BLaER1 treated with 17β-estradiol and CSF1 and Interleukin-3, amounts not matched to agents 10 nM and 100 nM (cell line): ENCODE measurements around the gene KCNJ6.

ENCODE experiments used
- H3K27ac ChIP-seq, 11 experiments: shearing (Covaris generic); formaldehyde crosslinking; 2 replicates each; pipeline ENCODE4 v1.8.1; 2022
- H3K27me3 ChIP-seq, 11 experiments: shearing (Covaris generic); formaldehyde crosslinking; 2 replicates each; pipeline ENCODE4 v1.8.1; 2022
- H3K36me3 ChIP-seq, 11 experiments: shearing (Covaris generic); formaldehyde crosslinking; 2 replicates each; pipeline ENCODE4 v1.8.1; 2022
- H3K4me1 ChIP-seq, 10 experiments: shearing (Covaris generic); formaldehyde crosslinking; 2 replicates each; pipeline ENCODE4 v1.8.1; 2022
- H3K4me2 ChIP-seq, 11 experiments: shearing (Covaris generic); formaldehyde crosslinking; 2 replicates each; pipeline ENCODE4 v1.8.1; 2022
- H3K4me3 ChIP-seq, 10 experiments: shearing (Covaris generic); formaldehyde crosslinking; 2 replicates each; pipeline ENCODE4 v1.8.1; 2022
- H3K9ac ChIP-seq, 11 experiments: shearing (Covaris generic); formaldehyde crosslinking; 2 replicates each; pipeline ENCODE4 v1.8.1; 2022
- H3K9me3 ChIP-seq, 11 experiments: shearing (Covaris generic); formaldehyde crosslinking; replicated peaks in 1 of 11; 2 replicates each; pipeline ENCODE4 v1.8.1; 2022
- H4K20me1 ChIP-seq, 11 experiments: shearing (Covaris generic); formaldehyde crosslinking; 2 replicates each; pipeline ENCODE4 v1.8.1; 2022
- Cebpa-rat ChIP-seq, 11 experiments: shearing (Covaris generic); IDR thresholded peaks; 2 replicates each; pipeline ENCODE4 v1.8.1; 2022

Gene KCNJ6

DNA sequence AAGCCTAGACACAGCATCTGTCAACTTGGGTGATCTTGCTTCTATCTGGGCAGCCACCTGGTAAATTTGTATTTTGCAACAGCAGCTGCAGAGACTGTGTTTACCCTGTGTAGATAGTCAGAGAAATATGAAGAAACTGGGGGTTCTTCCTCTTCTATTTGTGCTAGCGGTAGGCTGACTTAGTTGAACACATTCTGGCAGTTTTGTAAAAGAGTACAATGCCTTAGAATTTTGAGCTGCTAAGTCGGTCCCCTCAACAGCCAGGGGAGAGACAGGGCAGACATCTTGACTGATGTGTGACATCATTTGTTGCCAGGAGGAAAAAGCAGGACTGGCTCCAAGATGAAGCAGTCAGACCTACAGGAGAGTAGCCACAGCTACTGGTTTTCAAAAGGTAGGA is 53.7 kb downstream of the KCNJ6 start:
- H4K20me1 ChIP-seq = no peaks in the 10 kb centered on the region
- TF ChIP-seq Cebpa-rat (IDR thresholded peaks at IDR 0.05) = no peak
- peaks cover 5 to 14% (median 9%) of the 10 kb centered on the region in 11 experiments; a peak in 21 of 22 replicates for H3K9me3 ChIP-seq
- H3K4me1 ChIP-seq = peaks cover 0 to 57% (median 12%) of the 10 kb centered on the region in 10 experiments; a peak in 14 of 20 replicates
- no peak overlapping the region for H3K4me3 ChIP-seq
- no peak overlapping the region for H3K9ac ChIP-seq
- H3K4me2 ChIP-seq = peak overlapping the region in 3 of 11 experiments; percentile 81 to 85 (median 81); a peak in 4 of 22 replicates
- H3K36me3 ChIP-seq = no peaks in the 10 kb centered on the region
- H3K27me3 ChIP-seq = no peaks in the 10 kb centered on the region
- H3K27ac ChIP-seq = peak overlapping the region in 3 of 11 experiments; percentile 4 to 17 (median 9); a peak in 4 of 22 replicates

DNA sequence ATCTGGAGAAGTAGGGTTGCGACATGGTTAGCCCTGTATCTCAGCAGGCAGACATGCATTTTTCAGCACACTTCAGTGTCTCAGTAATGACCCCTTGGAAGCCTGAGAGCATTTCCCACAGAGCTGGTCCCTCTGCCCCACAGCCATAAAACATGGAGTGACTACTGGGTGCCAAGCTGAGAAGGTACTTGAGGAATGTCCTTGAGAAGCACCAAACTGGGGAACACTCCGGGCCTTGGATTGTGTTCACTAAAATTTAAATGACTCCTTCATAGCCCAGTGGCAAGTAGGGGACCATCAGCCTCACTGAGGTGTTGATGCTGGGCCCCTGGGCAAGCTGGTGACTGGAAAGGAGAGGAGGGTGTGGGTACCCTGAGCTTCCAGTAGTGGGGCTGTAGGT is 54.7 kb downstream of the KCNJ6 start:
- no peak overlapping the region for H3K4me2 ChIP-seq
- H3K4me3 ChIP-seq = no peak overlapping the region
- peak overlapping the region in 2 of 11 experiments; percentile 16 to 23; a peak in 2 of 22 replicates for H3K27ac ChIP-seq
- H3K27me3 ChIP-seq = no peaks in the 10 kb centered on the region
- peaks cover 0 to 59% (median 12%) of the 10 kb centered on the region in 10 experiments; a peak in 14 of 20 replicates for H3K4me1 ChIP-seq
- H3K36me3 ChIP-seq = no peaks in the 10 kb centered on the region; a peak in 1 of 22 replicates
- H4K20me1 ChIP-seq = no peaks in the 10 kb centered on the region
- no peak overlapping the region for H3K9ac ChIP-seq
- no peak for TF ChIP-seq Cebpa-rat (IDR thresholded peaks at IDR 0.05)
- peaks cover 9 to 22% (median 19%) of the 10 kb centered on the region in 11 experiments; a peak in 21 of 22 replicates for H3K9me3 ChIP-seq

DNA sequence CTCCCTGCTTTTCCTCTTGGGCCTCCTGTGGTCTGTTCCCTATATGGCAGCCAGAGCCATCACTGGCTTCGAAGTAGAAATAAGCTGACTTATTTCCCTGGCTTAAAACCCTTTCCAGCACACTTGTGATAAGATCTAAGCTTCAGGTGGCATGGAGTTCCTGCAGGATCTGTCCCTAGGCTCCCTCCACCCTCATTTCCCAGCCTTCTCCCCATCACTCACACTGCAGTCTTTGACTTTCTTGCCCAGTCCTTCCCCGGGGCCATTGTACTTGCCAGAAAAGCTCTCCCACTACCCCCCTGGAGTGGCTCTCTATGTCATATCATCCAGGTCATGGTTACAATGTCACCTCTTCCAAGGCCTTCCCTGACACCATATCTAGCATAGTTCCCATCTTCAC is 55.8 kb downstream of the KCNJ6 start:
- TF ChIP-seq Cebpa-rat (IDR thresholded peaks at IDR 0.05) = no peak

DNA sequence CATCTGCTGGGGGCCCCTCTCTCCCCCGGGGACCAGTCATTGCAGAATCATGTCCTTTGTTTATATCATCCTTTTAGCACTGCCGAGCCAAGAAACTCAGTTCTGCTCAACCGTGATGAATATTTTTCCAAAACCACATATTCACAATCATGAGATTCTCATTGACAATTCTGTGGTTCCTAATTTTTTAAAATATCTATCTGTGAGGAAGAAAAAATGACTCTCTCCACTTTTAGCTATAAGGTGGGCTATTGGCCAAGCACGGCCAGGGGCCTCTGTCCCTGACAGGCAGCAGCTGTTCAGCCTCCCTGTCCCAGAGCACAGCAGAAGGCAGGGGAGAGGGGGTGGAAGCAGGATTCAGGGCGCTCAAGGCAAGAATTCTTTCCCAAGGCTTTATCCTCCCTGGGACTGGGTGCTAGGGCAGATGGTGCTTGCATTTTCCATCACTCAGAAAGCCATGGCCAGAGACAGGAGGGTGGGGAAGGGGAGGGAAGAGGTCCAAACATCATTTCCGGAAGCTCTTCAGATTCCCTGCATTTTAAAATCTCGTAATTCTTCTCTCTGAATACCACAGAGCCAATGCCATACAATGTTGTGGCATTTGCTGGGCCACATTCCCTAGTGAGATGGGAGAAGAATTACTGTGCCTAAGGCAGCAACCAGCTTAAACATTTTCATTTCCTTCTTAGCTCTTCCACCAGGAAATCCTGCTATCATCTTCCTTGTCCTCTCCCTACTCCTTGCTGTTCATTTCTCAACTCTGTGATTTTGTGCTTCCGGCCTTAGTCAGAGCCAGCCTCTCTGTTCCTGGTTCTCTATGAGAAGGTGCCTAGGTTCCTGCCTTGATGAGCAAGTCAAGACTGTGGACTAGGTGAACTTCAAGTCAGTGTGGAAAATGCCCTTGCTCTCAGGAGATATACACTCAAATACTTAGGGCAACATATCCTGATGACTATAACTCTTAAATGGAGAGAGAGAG is 60.3 kb downstream of the KCNJ6 start:
- H3K27me3 ChIP-seq = no peaks in the 10 kb centered on the region
- no peak overlapping the region; a peak in 1 of 22 replicates for H3K9ac ChIP-seq
- peaks cover 0 to 30% (median 10%) of the 10 kb centered on the region in 10 experiments; a peak in 14 of 20 replicates for H3K4me1 ChIP-seq
- H3K9me3 ChIP-seq = peaks cover 19 to 58% (median 47%) of the 10 kb centered on the region in 11 experiments; a peak in 21 of 22 replicates
- H3K4me3 ChIP-seq = no peak overlapping the region
- TF ChIP-seq Cebpa-rat (IDR thresholded peaks at IDR 0.05) = no peak
- no peaks in the 10 kb centered on the region; a peak in 1 of 22 replicates for H3K36me3 ChIP-seq
- peak overlapping the region in 2 of 11 experiments; percentile 6 to 53; a peak in 2 of 22 replicates for H3K27ac ChIP-seq
- no peaks in the 10 kb centered on the region for H4K20me1 ChIP-seq
- peak overlapping the region in 10 of 11 experiments; percentile 7 to 61 (median 42); a peak in 16 of 22 replicates for H3K4me2 ChIP-seq

More for the DNA sequence above, 55.8 kb downstream of the KCNJ6 start:
- Histone ChIP-seq H3K36me3 (no peaks in the 10 kb centered on the region; a peak in 1 of 22 replicates), H3K9ac (no peak overlapping the region), H4K20me1 (no peaks in the 10 kb centered on the region), H3K27me3 (no peaks in the 10 kb centered on the region), H3K4me3 (no peak overlapping the region), H3K9me3 (peaks cover 9 to 28% (median 21%) of the 10 kb centered on the region in 11 experiments; a peak in 21 of 22 replicates), H3K4me2 (no peak overlapping the region), H3K4me1 (peaks cover 4 to 59% (median 9%) of the 10 kb centered on the region in 10 experiments; a peak in 19 of 20 replicates), H3K27ac (no peak overlapping the region)

DNA sequence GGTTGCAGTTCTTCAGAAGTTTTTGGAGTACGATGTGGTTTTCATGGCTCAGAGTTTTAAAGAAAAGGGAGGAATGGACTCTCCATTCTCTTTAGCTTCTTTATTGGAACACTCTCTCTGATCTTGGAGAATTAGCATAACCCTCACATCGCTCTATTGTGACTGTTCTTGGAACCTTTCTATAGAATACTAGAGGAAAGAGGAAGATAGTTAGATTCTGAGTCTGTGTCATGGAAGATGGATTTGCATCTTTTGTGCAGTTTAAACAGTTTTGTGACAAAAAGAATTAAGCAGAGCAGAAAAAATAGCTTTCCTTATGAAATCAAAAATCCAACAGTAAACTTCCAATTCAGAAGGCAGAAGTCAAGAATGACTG is 61.0 kb downstream of the KCNJ6 start:
- peaks cover 0 to 30% (median 10%) of the 10 kb centered on the region in 10 experiments; a peak in 14 of 20 replicates for H3K4me1 ChIP-seq
- peak overlapping the region in 1 of 11 experiments; percentile 53; a peak in 2 of 22 replicates for H3K27ac ChIP-seq
- peaks cover 19 to 56% (median 48%) of the 10 kb centered on the region in 11 experiments; a peak in 21 of 22 replicates for H3K9me3 ChIP-seq
- H3K9ac ChIP-seq = no peak overlapping the region; a peak in 1 of 22 replicates
- H4K20me1 ChIP-seq = no peaks in the 10 kb centered on the region
- H3K27me3 ChIP-seq = no peaks in the 10 kb centered on the region
- no peaks in the 10 kb centered on the region; a peak in 1 of 22 replicates for H3K36me3 ChIP-seq
- no peak for TF ChIP-seq Cebpa-rat (IDR thresholded peaks at IDR 0.05)
- no peak overlapping the region for H3K4me3 ChIP-seq
- peak overlapping the region in 10 of 11 experiments; percentile 7 to 61 (median 42); a peak in 16 of 22 replicates for H3K4me2 ChIP-seq

DNA sequence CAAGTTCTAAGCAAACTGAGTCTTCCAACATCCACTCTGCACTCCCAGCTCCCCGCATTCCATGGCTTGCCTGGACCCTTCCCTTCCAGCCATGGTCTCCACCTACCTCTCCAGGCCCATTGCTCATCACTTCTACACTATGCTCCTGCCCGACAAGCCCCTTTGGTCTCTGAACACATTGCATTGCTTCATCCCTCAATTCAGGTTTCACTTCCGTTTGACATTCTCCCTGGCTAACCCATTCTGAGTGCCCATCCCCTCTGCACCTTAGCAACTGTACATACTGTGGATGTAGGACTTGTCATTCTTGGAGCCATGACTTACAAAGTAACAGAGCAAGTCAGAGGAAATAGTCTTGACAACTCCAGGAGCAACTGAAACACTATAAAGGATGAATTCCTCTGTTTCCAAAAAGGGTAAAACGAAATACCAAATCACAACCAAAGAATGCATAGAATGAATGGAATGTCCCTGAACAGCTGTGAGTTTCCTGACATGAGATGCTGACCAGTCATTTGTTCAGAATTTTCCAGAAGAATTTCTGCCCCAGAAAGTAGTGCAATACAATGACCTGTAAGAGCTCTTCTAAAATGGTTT is 66.7 kb downstream of the KCNJ6 start:
- Histone ChIP-seq H4K20me1 (no peaks in the 10 kb centered on the region), H3K9me3 (peaks cover 10 to 30% (median 24%) of the 10 kb centered on the region in 11 experiments; a peak in 21 of 22 replicates), H3K36me3 (no peaks in the 10 kb centered on the region), H3K4me2 (no peak overlapping the region), H3K4me3 (no peak overlapping the region), H3K27ac (no peak overlapping the region), H3K27me3 (no peaks in the 10 kb centered on the region), H3K9ac (no peak overlapping the region), H3K4me1 (no peaks in the 10 kb centered on the region; a peak in 1 of 20 replicates)
- TF ChIP-seq Cebpa-rat (IDR thresholded peaks at IDR 0.05) = no peak

DNA sequence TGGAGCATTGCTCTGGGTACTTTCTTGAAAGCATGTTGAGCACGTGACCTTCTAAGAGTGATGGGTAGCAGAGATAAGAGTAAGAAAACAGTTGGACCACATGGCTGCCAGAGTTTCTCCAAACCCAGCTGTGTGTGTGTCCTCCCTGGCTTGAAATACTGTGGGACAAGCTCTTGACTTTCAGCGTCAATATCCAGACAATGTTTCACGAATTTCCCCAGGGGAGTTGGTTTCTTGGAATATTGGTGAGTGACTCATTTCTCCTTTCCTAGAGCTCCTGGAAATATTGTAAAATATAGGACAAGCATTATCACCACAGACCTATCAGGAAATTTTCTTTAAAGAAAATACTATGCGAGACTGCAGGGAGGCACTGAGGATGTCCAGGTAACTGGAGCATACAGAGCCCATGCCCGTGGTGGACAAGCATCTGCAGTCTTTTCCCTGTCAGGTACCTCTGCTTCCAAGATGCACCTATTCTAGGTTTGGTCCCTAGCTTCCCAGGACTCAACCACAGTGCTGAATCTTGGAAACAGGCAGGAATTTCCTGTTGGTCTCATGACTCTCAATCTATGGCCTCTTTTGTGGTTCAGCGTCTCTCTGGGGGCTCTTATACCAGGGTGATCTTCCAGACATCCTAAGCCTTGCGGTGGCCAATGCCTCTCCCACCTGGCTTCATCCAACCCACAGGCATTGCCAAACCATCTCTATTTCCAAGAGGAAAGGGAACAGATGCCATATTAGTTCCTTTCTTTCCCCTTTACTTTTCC is 67.4 kb downstream of the KCNJ6 start:
- Histone ChIP-seq H4K20me1 (no peaks in the 10 kb centered on the region), H3K9ac (no peak overlapping the region), H3K27me3 (no peaks in the 10 kb centered on the region), H3K9me3 (peaks cover 10 to 23% (median 18%) of the 10 kb centered on the region in 11 experiments; a peak in 21 of 22 replicates), H3K4me3 (no peak overlapping the region), H3K36me3 (no peaks in the 10 kb centered on the region), H3K4me2 (no peak overlapping the region), H3K27ac (no peak overlapping the region), H3K4me1 (peaks cover 0 to 5% (median 0%) of the 10 kb centered on the region in 10 experiments; a peak in 2 of 20 replicates)
- no peak for TF ChIP-seq Cebpa-rat (IDR thresholded peaks at IDR 0.05)

DNA sequence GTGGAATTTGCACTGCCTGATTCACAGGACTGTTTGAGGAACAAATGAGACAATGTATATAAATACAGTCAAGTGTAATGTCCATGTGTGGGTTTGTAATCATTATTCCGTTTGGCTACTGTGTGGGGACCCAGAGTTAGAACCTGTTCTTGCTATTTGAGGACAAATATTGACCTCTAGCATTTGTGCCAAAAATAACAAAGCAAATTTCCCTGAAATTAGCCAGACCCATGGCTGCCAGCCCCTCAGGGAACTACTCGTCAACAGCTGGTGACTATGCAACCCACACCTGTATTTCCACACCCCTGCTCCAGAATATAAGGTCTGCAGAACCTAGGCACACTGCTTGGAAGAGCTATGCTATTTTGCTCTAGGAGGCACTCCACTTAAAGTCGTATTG is 70.7 kb downstream of the KCNJ6 start:
- H3K9ac ChIP-seq = no peak overlapping the region
- H4K20me1 ChIP-seq = no peaks in the 10 kb centered on the region
- peaks cover 0 to 18% (median 15%) of the 10 kb centered on the region in 11 experiments; a peak in 12 of 22 replicates for H3K9me3 ChIP-seq
- H3K4me3 ChIP-seq = no peak overlapping the region
- no peaks in the 10 kb centered on the region for H3K36me3 ChIP-seq
- H3K4me1 ChIP-seq = peaks cover 0 to 17% (median 0%) of the 10 kb centered on the region in 10 experiments; a peak in 2 of 20 replicates
- H3K27me3 ChIP-seq = no peaks in the 10 kb centered on the region
- TF ChIP-seq Cebpa-rat (IDR thresholded peaks at IDR 0.05) = no peak
- H3K4me2 ChIP-seq = no peak overlapping the region
- no peak overlapping the region for H3K27ac ChIP-seq
